ENCODE results near the gene TMEM273.

DNA sequence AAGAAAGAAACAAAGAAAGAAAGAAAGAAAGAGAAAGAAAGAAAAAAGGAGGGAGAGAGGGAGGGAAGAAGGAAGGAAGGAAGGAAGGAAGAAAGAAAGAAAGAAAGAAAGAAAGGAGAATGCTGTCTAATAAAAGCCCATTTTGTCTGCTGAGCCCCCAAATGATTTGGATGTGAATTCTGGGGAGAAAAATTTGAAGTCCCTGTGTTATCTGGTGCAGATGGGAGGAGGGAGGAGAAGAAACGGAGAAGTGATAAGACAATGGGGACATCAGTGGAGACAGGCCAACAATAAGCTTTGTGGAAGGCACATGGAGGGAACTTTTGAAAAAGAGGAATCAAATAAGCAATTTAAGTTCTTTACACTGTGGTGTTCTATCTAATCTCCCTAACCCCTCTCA, 24.6 kb upstream of the TMEM273 start:
- TF ChIP-seq, protein P1, sequence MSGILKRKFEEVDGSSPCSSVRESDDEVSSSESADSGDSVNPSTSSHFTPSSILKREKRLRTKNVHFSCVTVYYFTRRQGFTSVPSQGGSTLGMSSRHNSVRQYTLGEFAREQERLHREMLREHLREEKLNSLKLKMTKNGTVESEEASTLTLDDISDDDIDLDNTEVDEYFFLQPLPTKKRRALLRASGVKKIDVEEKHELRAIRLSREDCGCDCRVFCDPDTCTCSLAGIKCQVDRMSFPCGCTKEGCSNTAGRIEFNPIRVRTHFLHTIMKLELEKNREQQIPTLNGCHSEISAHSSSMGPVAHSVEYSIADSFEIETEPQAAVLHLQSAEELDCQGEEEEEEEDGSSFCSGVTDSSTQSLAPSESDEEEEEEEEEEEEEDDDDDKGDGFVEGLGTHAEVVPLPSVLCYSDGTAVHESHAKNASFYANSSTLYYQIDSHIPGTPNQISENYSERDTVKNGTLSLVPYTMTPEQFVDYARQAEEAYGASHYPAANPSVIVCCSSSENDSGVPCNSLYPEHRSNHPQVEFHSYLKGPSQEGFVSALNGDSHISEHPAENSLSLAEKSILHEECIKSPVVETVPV (CRISPR knock-in tag; IDR thresholded peaks at IDR 0.05): no peak
- TF ChIP-seq, protein P2, sequence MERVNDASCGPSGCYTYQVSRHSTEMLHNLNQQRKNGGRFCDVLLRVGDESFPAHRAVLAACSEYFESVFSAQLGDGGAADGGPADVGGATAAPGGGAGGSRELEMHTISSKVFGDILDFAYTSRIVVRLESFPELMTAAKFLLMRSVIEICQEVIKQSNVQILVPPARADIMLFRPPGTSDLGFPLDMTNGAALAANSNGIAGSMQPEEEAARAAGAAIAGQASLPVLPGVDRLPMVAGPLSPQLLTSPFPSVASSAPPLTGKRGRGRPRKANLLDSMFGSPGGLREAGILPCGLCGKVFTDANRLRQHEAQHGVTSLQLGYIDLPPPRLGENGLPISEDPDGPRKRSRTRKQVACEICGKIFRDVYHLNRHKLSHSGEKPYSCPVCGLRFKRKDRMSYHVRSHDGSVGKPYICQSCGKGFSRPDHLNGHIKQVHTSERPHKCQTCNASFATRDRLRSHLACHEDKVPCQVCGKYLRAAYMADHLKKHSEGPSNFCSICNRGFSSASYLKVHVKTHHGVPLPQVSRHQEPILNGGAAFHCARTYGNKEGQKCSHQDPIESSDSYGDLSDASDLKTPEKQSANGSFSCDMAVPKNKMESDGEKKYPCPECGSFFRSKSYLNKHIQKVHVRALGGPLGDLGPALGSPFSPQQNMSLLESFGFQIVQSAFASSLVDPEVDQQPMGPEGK (CRISPR knock-in tag; IDR thresholded peaks at IDR 0.05; ENCODE audit: borderline replicate concordance): no peak
- no peak for TF ChIP-seq BACH2 (CRISPR knock-in tag; IDR thresholded peaks at IDR 0.05; ENCODE audit: borderline replicate concordance)
- TF ChIP-seq ZNF565 (CRISPR knock-in tag; conservative IDR thresholded peaks at IDR 0.05; ENCODE audit: low read depth): no peak

Data from SK-N-SH treated with all-trans-retinoic acid at 6 μM for 48 hours (cell line).